Smooth muscle cell (in vitro differentiated cells): ENCODE data around the gene CHRND. TPM values are rescaled to one million over a fixed set of nuclear protein-coding genes. Genes with fewer than 3 reads are reported as not detected.
A peak's percentile ranks its signal among the peaks of the same experiment; 100 is the strongest.

Experiments
- DNase-seq: peaks from one replicate; lab custom pipeline; 2025; ENCODE audit not compliant: unreplicated experiment; lab: John Stamatoyannopoulos, UW
- H2AFZ ChIP-seq: fragments of 200-600 bp; sonication (generic); 2 replicates; pipeline ENCODE4 v1.6.0; 2016; ENCODE audit warnings: antibody characterized with exemption, low read depth, mild to moderate bottlenecking
- H3F3A ChIP-seq: fragments of 200-600 bp; sonication (generic); 2 replicates; pipeline ENCODE4 v1.6.0; 2017; ENCODE audit warnings: antibody characterized with exemption, low read depth
- H3K27ac ChIP-seq: fragments of 200-600 bp; sonication (generic); 2 replicates; pipeline ENCODE4 v1.5.1; 2016; ENCODE audit warnings: low read depth, mild to moderate bottlenecking
- H3K27me3 ChIP-seq: fragments of 200-600 bp; sonication (generic); 2 replicates; pipeline ENCODE4 v1.6.1; 2016; ENCODE audit warnings: low read depth, mild to moderate bottlenecking
- H3K36me3 ChIP-seq: fragments of 200-600 bp; sonication (generic); 2 replicates; pipeline ENCODE4 v1.5.1; 2016; ENCODE audit warnings: low read depth
- H3K4me1 ChIP-seq: fragments of 200-600 bp; sonication (generic); 2 replicates; pipeline ENCODE4 v1.5.1; 2016; ENCODE audit warnings: low read depth
- H3K4me2 ChIP-seq: fragments of 200-600 bp; sonication (generic); 2 replicates; pipeline ENCODE4 v1.6.0; 2016; ENCODE audit warnings: mild to moderate bottlenecking
- H3K4me3 ChIP-seq: fragments of 200-600 bp; sonication (generic); 2 replicates; pipeline ENCODE4 v1.5.1; 2016; ENCODE audit warnings: mild to moderate bottlenecking
- H3K79me2 ChIP-seq: fragments of 200-600 bp; sonication (generic); 2 replicates; pipeline ENCODE4 v1.6.0; 2016; ENCODE audit warnings: low read depth, mild to moderate bottlenecking
- H3K9ac ChIP-seq: fragments of 200-600 bp; sonication (generic); 2 replicates; pipeline ENCODE4 v1.6.0; 2016; ENCODE audit warnings: low read depth
- H3K9me3 ChIP-seq: fragments of 200-600 bp; sonication (generic); replicated peaks from 2 replicates; pipeline ENCODE4 v1.5.1; 2016; ENCODE audit warnings: low read depth
- H4K20me1 ChIP-seq: fragments of 200-600 bp; sonication (generic); 2 replicates; pipeline ENCODE4 v1.6.0; 2016; ENCODE audit warnings: low read depth
- WGBS: methylation state at CpG from one replicate; pipeline ENCODE4 v1.1.7; 2016; ENCODE audit warnings: low lambda C conversion rate; 5-methylcytosine and 5-hydroxymethylcytosine counted together
- polyA plus RNA-seq: library from polyadenylated mRNA; unstranded; fragments of >200 nt; fragmentation: Nextera tagmentation; extraction: Ambion mirVana; gene quantifications from 2 replicates; pipeline ENCODE4 v1.2.1, GENCODE V29; 2016
- total RNA-seq: library from RNA; depleted of rRNA; stranded (reverse); fragments of >200 nt; gene quantifications from 2 replicates; pipeline ENCODE4 v1.2.3, GENCODE V29; 2014
- TF ChIP-seq, protein P1 (sequence below): fragments of 200-600 bp; sonication (generic); IDR thresholded peaks from 2 replicates; pipeline ENCODE4 v1.5.1; 2017; ENCODE audit warnings: borderline replicate concordance, mild to moderate bottlenecking, antibody characterized with exemption; ENCODE audit not compliant: insufficient read depth, poor library complexity, severe bottlenecking

Gene CHRND
- total and polyA plus RNA-seq, 2 experiments from 2014 or later, result not detected

DNA sequence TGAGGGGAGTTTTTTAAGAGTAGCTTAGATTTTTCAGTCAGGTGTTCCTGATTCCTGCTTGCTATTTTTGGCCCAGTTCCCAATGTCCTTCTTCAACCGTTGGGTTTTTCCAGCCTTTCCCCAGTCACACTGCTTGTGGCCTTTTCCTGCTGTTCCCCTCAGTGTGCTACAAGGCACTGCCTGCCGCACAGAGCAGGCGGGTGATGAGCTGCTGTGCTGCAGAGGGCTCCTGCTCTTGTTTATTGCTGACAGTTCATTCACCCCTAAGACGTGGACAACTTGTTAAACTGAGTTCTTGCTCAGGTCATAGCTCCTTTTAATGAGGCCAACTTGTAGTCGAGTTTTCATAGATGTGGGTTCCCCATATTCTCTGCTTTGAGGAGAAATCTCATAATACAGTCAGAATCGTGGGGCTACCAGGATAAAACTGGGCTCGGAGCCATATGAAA, 45.1 kb downstream of the CHRND start:
- H3K79me2 ChIP-seq, result no peaks in the 10 kb centered on the region
- H3K27me3 ChIP-seq, result no peaks in the 10 kb centered on the region
- no peak overlapping the region for H3K27ac ChIP-seq
- TF ChIP-seq, protein P1, sequence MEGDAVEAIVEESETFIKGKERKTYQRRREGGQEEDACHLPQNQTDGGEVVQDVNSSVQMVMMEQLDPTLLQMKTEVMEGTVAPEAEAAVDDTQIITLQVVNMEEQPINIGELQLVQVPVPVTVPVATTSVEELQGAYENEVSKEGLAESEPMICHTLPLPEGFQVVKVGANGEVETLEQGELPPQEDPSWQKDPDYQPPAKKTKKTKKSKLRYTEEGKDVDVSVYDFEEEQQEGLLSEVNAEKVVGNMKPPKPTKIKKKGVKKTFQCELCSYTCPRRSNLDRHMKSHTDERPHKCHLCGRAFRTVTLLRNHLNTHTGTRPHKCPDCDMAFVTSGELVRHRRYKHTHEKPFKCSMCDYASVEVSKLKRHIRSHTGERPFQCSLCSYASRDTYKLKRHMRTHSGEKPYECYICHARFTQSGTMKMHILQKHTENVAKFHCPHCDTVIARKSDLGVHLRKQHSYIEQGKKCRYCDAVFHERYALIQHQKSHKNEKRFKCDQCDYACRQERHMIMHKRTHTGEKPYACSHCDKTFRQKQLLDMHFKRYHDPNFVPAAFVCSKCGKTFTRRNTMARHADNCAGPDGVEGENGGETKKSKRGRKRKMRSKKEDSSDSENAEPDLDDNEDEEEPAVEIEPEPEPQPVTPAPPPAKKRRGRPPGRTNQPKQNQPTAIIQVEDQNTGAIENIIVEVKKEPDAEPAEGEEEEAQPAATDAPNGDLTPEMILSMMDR, result no peak
- H3K4me3 ChIP-seq, result no peak overlapping the region
- DNase-seq, result no peak
- H3K4me2 ChIP-seq, result no peak overlapping the region
- H3K9ac ChIP-seq, result no peak overlapping the region
- H3F3A ChIP-seq, result no peaks in the 10 kb centered on the region
- peaks cover 15% of the 10 kb centered on the region for H3K36me3 ChIP-seq
- peaks cover 13% of the 10 kb centered on the region for H4K20me1 ChIP-seq
- H3K9me3 ChIP-seq, result no peaks in the 10 kb centered on the region
- no peak overlapping the region for H2AFZ ChIP-seq
- 86% methylated on average over 7 of the region's 7 CpGs for WGBS
- H3K4me1 ChIP-seq, result no peaks in the 10 kb centered on the region

DNA sequence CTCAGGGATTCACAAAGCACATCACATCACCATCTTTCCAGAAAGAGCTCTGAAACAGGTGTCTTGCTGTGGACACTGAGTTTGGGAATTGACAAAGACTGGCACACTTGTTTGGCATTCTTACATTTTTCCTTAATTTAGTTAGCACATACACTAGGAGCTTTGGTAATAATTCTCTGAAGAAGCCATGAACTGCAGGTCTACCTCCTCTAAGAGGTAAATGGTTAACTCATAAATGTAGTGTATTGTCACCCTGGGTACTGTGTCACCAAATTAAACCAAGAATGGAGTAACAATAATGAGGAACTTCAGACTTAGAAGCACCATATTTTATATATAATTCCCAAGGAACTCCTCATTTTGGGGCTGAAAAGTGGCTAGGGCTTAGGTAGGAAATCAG, 47.1 kb downstream of the CHRND start:
- H3K27ac ChIP-seq, result no peak overlapping the region
- H4K20me1 ChIP-seq, result peaks cover 2% of the 10 kb centered on the region
- H3K4me2 ChIP-seq, result no peak overlapping the region
- no peak overlapping the region for H3K9ac ChIP-seq
- no peaks in the 10 kb centered on the region for H3K79me2 ChIP-seq
- H3K4me3 ChIP-seq, result no peak overlapping the region
- TF ChIP-seq, protein P1, result no peak
- H2AFZ ChIP-seq, result no peak overlapping the region
- H3K27me3 ChIP-seq, result no peaks in the 10 kb centered on the region
- DNase-seq, result no peak
- H3K36me3 ChIP-seq, result peaks cover under 1% of the 10 kb centered on the region
- H3K9me3 ChIP-seq, result no peaks in the 10 kb centered on the region
- H3F3A ChIP-seq, result no peaks in the 10 kb centered on the region
- H3K4me1 ChIP-seq, result no peaks in the 10 kb centered on the region

DNA sequence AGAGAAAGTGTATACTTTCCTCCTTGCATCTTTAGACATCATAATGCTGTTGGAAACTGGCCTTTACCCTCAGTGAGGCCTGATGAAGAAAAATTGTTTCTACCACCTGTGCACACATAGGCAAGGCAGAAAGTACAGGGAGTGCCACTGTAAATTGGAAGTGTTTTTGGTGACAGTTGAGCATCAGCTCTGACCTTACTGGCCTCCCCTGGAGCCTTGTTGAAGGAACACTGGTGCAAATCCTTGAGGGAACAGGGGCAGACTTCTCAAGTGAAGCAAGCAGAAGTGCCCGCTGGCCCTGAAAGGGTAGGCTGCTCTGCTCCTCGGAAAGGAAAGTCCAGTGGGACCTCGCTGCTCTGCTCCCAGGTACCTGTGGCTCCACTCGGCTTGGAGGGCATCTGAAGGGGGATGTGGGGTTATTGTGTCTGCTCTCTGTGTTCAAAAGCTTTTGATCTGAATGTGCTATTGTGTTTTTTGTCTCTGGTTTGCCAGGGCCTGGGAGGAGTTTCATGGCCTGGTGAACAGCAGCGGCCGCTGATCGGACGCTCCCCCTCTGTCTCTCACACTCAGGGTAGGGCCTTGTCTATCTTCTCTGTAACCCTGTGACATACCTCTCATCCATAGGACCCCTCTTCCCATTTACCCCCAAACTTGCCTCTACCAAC, 47.9 kb downstream of the CHRND start:
- H2AFZ ChIP-seq, result no peak overlapping the region
- no peaks in the 10 kb centered on the region for H3K36me3 ChIP-seq
- TF ChIP-seq, protein P1, result no peak
- H3F3A ChIP-seq, result no peaks in the 10 kb centered on the region
- H3K27ac ChIP-seq, result peak overlapping the region; percentile 53
- H3K4me3 ChIP-seq, result no peak overlapping the region
- DNase-seq, result no peak
- no peaks in the 10 kb centered on the region for H3K79me2 ChIP-seq
- H3K9ac ChIP-seq, result no peak overlapping the region
- 97% methylated on average over 8 of the region's 8 CpGs for WGBS
- no peak overlapping the region for H3K4me2 ChIP-seq
- H3K9me3 ChIP-seq, result no peaks in the 10 kb centered on the region
- no peaks in the 10 kb centered on the region for H3K27me3 ChIP-seq
- H4K20me1 ChIP-seq, result no peaks in the 10 kb centered on the region
- H3K4me1 ChIP-seq, result no peaks in the 10 kb centered on the region
